OCI-LY1 (cell line): ENCODE data around the gene NUDC.

Experiments used
- H2AFZ ChIP-seq: fragments of 200-600 bp; sonication (generic), shearing (Covaris generic); 2 replicates; pipeline ENCODE4 v1.6.0; 2014; ENCODE audit warnings: antibody characterized with exemption, mild to moderate bottlenecking, low read length
- H3F3A ChIP-seq: fragments of 200-600 bp; sonication (generic), shearing (Covaris generic); 2 replicates; pipeline ENCODE4 v1.6.0; 2014; ENCODE audit warnings: mild to moderate bottlenecking, antibody characterized with exemption, low read length, moderate library complexity; ENCODE audit not compliant: insufficient read depth
- H3K27ac ChIP-seq: fragments of 200-600 bp; sonication (generic); 2 replicates; pipeline ENCODE4 v1.5.1; 2014; ENCODE audit warnings: low read length, mixed run types, mild to moderate bottlenecking, low read depth; ENCODE audit not compliant: poor library complexity, severe bottlenecking
- H3K27me3 ChIP-seq: fragments of 200-600 bp; sonication (generic); 2 replicates; pipeline ENCODE4 v1.6.0; 2014; ENCODE audit warnings: antibody characterized with exemption, mild to moderate bottlenecking, low read length, moderate library complexity; ENCODE audit not compliant: insufficient read depth
- H3K36me3 ChIP-seq: fragments of 200-600 bp; sonication (generic); 2 replicates; pipeline ENCODE4 v1.6.1; 2014; ENCODE audit warnings: mild to moderate bottlenecking, antibody characterized with exemption, low read length, moderate library complexity, mixed read lengths; ENCODE audit not compliant: insufficient read depth
- H3K4me1 ChIP-seq: fragments of 200-600 bp; sonication (generic); 2 replicates; pipeline ENCODE4 v1.5.1; 2014; ENCODE audit warnings: mild to moderate bottlenecking, low read length, moderate library complexity; ENCODE audit not compliant: insufficient read depth, severe bottlenecking
- H3K4me2 ChIP-seq: fragments of 200-600 bp; sonication (generic), shearing (Covaris generic); 2 replicates; pipeline ENCODE4 v1.6.1; 2014; ENCODE audit warnings: low read length
- H3K4me3 ChIP-seq: fragments of 200-600 bp; sonication (generic); 2 replicates; pipeline ENCODE4 v1.5.1; 2014; ENCODE audit warnings: low read length, low read depth, mild to moderate bottlenecking, mixed read lengths; ENCODE audit not compliant: poor library complexity, severe bottlenecking
- H3K79me2 ChIP-seq: fragments of 200-600 bp; shearing (Covaris generic); 2 replicates; pipeline ENCODE4 v1.6.1; 2016; ENCODE audit warnings: mixed run types, low read length, mixed read lengths; ENCODE audit not compliant: insufficient read depth
- H3K9ac ChIP-seq: fragments of 200-600 bp; sonication (generic), shearing (Covaris generic); 2 replicates; pipeline ENCODE4 v1.6.1; 2014; ENCODE audit warnings: mild to moderate bottlenecking, low read length, mixed read lengths
- H3K9me2 ChIP-seq: fragments of 200-600 bp; sonication (generic), shearing (Covaris generic); 2 replicates; pipeline ENCODE4 v1.6.1; 2014; ENCODE audit warnings: low read depth, mild to moderate bottlenecking, low read length, mixed read lengths
- H3K9me3 ChIP-seq: fragments of 200-600 bp; shearing (Covaris generic); 2 replicates; pipeline ENCODE4 v1.6.1; 2014; ENCODE audit warnings: low read length, mixed read lengths
- H4K20me1 ChIP-seq: fragments of 200-600 bp; sonication (generic), shearing (Covaris generic); 2 replicates; pipeline ENCODE4 v1.6.0; 2016; ENCODE audit warnings: mild to moderate bottlenecking, low read length; ENCODE audit not compliant: insufficient read depth
- CTCF ChIP-seq: fragments of 200-600 bp; sonication (generic), shearing (Covaris generic); IDR thresholded peaks from 2 replicates; pipeline ENCODE4 v1.5.1; 2017; ENCODE audit warnings: mild to moderate bottlenecking, antibody characterized with exemption, low read length, moderate library complexity, mixed read lengths
- EZH2 ChIP-seq: fragments of 200-600 bp; sonication (generic), shearing (Covaris generic); IDR thresholded peaks from 2 replicates; pipeline ENCODE4 v1.8.0; 2017; ENCODE audit warnings: borderline replicate concordance, mixed run types, mild to moderate bottlenecking, antibody characterized with exemption, low read length, moderate library complexity, mixed read lengths

Gene NUDC

DNA sequence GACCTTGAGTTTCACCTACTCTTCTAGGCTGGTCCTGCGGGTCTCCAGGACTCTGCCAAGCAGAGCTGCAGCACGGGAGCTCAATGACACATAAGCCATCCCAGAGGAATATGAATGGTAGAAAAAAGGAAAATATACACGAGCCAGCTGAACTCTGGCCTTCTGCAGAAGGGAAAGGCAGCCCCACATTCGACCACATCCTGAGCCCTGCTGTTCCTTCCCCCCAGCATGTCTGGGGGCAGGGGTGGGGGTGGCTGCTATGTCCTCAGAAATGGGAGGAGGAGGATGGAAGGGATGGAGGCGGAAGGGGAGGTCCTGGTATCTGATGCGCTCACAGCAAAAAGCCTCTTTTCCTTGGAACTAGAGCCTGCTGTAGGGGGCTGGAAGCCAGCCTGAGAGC, 50.8 kb downstream of the NUDC start:
- H3K79me2 ChIP-seq, result no peaks in the 10 kb centered on the region
- no peaks in the 10 kb centered on the region for H4K20me1 ChIP-seq
- no peak overlapping the region for H3K4me2 ChIP-seq
- no peaks in the 10 kb centered on the region for H3F3A ChIP-seq
- no peaks in the 10 kb centered on the region; the same call in 1 of the 2 replicates for H3K27me3 ChIP-seq
- TF ChIP-seq EZH2 (no peak), CTCF (no peak)
- H3K9ac ChIP-seq, result no peak overlapping the region
- H3K9me2 ChIP-seq, result no peaks in the 10 kb centered on the region
- H2AFZ ChIP-seq, result no peak overlapping the region
- no peaks in the 10 kb centered on the region for H3K4me1 ChIP-seq
- H3K36me3 ChIP-seq, result no peaks in the 10 kb centered on the region
- H3K9me3 ChIP-seq, result no peaks in the 10 kb centered on the region
- H3K27ac ChIP-seq, result no peak overlapping the region
- no peak overlapping the region for H3K4me3 ChIP-seq

DNA sequence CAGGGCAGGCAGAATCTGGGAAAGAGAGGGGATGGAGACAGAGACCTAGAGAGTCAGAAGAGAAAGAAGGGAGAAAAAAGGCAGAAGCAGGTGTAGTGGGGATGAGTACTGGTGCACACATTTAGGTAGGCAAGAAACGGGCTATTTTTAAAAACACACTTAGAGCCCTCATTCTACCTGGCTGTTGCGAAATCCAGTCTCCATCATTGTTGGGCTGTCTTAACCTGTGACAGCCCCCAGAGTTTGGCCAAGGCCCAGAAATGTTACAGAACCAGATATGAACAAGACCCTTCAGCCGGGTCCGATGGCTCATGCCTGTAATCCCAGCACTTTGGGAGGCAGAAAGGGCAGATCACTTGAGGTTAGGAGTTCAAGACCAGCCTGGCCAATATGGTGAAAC, 51.3 kb downstream of the NUDC start:
- Histone ChIP-seq H3K27me3 (no peaks in the 10 kb centered on the region; the same call in 1 of the 2 replicates), H3K4me3 (no peak overlapping the region)

DNA sequence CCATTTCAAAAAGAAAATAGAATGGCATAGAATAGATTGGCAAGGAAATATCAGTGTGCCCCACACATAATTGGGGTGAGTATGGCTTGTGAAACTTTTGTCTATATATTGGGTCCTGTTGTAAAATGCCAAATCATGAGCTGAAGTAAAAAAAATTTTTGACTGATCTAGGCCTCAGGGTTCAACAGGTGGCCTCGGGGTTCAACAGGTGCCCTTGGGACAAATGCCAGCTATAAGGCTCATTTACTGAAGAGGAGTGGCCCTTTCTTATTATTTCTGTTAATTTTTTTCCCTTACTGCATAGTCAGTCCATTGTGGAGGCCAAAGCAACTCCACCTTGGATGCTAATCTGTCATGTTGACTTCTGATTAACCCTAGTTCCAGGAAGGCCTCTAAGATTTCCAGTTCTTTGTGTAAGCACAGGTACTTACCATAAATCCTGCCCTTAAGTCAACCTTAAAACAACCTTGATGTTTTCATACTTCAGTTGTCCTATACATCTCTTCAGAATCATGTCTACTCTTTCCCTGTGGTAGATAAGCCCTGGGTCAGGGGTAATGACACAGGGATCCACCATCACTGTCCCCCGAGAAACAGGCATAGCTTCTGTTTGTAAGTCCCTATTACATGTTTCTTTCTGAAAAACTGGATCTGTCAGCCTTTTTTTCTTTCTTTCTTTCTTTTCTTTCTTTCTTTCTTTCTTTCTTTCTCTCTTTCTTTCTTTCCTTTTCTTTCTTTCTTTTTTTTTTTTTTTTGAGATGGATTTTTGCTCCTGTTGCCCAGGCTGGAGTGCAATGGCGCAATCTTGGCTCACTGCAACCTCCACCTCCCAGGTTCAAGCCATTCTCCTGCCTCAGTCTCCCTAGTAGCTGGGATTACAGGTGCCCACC, 55.3 kb downstream of the NUDC start:
- no peaks in the 10 kb centered on the region for H3F3A ChIP-seq
- H3K79me2 ChIP-seq, result no peaks in the 10 kb centered on the region
- H3K4me3 ChIP-seq, result no peak overlapping the region
- no peaks in the 10 kb centered on the region for H3K4me1 ChIP-seq
- no peak overlapping the region for H3K4me2 ChIP-seq
- no peak overlapping the region for H2AFZ ChIP-seq
- H3K36me3 ChIP-seq, result no peaks in the 10 kb centered on the region
- H3K27me3 ChIP-seq, result no peaks in the 10 kb centered on the region
- H3K9me2 ChIP-seq, result no peaks in the 10 kb centered on the region
- no peaks in the 10 kb centered on the region for H3K9me3 ChIP-seq
- no peak overlapping the region for H3K9ac ChIP-seq
- H4K20me1 ChIP-seq, result no peaks in the 10 kb centered on the region
- TF ChIP-seq EZH2 (no peak), CTCF (no peak)
- H3K27ac ChIP-seq, result no peak overlapping the region

More for the DNA sequence above, 51.3 kb downstream of the NUDC start:
- Histone ChIP-seq H3K4me2 (no peak overlapping the region), H3K4me1 (no peaks in the 10 kb centered on the region), H3K79me2 (no peaks in the 10 kb centered on the region), H3K36me3 (no peaks in the 10 kb centered on the region), H3K9me3 (no peaks in the 10 kb centered on the region), H3K9me2 (no peaks in the 10 kb centered on the region), H2AFZ (no peak overlapping the region), H3K9ac (no peak overlapping the region), H3K27ac (no peak overlapping the region), H3F3A (no peaks in the 10 kb centered on the region), H4K20me1 (no peaks in the 10 kb centered on the region)
- TF ChIP-seq EZH2, result no peak
- no peak for TF ChIP-seq CTCF
